ENCODE results near the gene CYB5B. TPM values are rescaled to one million over a fixed set of nuclear protein-coding genes. Genes with fewer than 3 reads are reported as not detected.

The CYB5B gene
- total and polyA plus RNA-seq, 2 donors (not counting 1 experiment from before 2014, with no cell fraction given) = 87.4 to 220 TPM

GRCh38 chr16:69378760-69379159, 45.7 kb upstream of the CYB5B start:
- no peak for TF ChIP-seq CTCF (conservative IDR thresholded peaks at IDR 0.05 in 1 of 2, IDR thresholded peaks at IDR 0.05 in 1 of 2; ENCODE audit: low read depth in 1 of 2, low read length in 2 of 2)
- TF ChIP-seq EZH2 (IDR thresholded peaks at IDR 0.05; ENCODE audit: low read length, missing control alignments) = no peak
- Histone ChIP-seq H3K79me2 (ENCODE audit: control insufficient read depth, insufficient read depth, low read length) (peaks cover 7% of the 10 kb centered on the region), H3K9ac (ENCODE audit: insufficient read depth, low read length) (no peak overlapping the region), H3K4me1 (ENCODE audit: control insufficient read depth, extremely low read depth, insufficient read depth, low read length) (no peaks in the 10 kb centered on the region), H3K27me3 (ENCODE audit: control insufficient read depth, insufficient read depth, low read length) (no peaks in the 10 kb centered on the region), H3K9me3 (ENCODE audit: control insufficient read depth, insufficient read depth, low read depth, low read length) (no peaks in the 10 kb centered on the region), H2AFZ (ENCODE audit: low read length) (no peak overlapping the region), H3K36me3 (ENCODE audit: control insufficient read depth, insufficient read depth, low read length) (peaks cover 5% of the 10 kb centered on the region), H3K4me2 (ENCODE audit: extremely low read depth, insufficient read depth, low read length) (no peak overlapping the region), H3K27ac (ENCODE audit: insufficient read depth, low read length) (no peak overlapping the region), H3K4me3 (replicated peaks in 1 of 4; ENCODE audit: control extremely low read depth in 1 of 4, insufficient read depth in 1 of 4, low read depth in 3 of 4, low read length in 4 of 4) (no peak overlapping the region), H4K20me1 (ENCODE audit: control insufficient read depth, extremely low read depth, insufficient read depth, low read length) (no peaks in the 10 kb centered on the region)
- DNase-seq (ENCODE audit: low read depth in 2 of 2) = peak in 1 of 2 donors; percentile 50

- Histone ChIP-seq H3K27ac (ENCODE audit: insufficient read depth, low read length) (no peak overlapping the region), H3K79me2 (ENCODE audit: control insufficient read depth, insufficient read depth, low read length) (peaks cover 19% of the 10 kb centered on the region), H3K36me3 (ENCODE audit: control insufficient read depth, insufficient read depth, low read length) (peaks cover 5% of the 10 kb centered on the region), H3K27me3 (ENCODE audit: control insufficient read depth, insufficient read depth, low read length) (no peaks in the 10 kb centered on the region), H3K9ac (ENCODE audit: insufficient read depth, low read length) (no peak overlapping the region), H3K4me3 (replicated peaks in 1 of 4; ENCODE audit: control extremely low read depth in 1 of 4, insufficient read depth in 1 of 4, low read depth in 3 of 4, low read length in 4 of 4) (no peak overlapping the region), H4K20me1 (ENCODE audit: control insufficient read depth, extremely low read depth, insufficient read depth, low read length) (no peaks in the 10 kb centered on the region), H3K9me3 (ENCODE audit: control insufficient read depth, insufficient read depth, low read depth, low read length) (no peaks in the 10 kb centered on the region), H3K4me2 (ENCODE audit: extremely low read depth, insufficient read depth, low read length) (no peak overlapping the region), H2AFZ (ENCODE audit: low read length) (no peak overlapping the region), H3K4me1 (ENCODE audit: control insufficient read depth, extremely low read depth, insufficient read depth, low read length) (no peaks in the 10 kb centered on the region)
- TF ChIP-seq EZH2 (IDR thresholded peaks at IDR 0.05; ENCODE audit: low read length, missing control alignments) (no peak), CTCF (conservative IDR thresholded peaks at IDR 0.05 in 1 of 2, IDR thresholded peaks at IDR 0.05 in 1 of 2; ENCODE audit: low read depth in 1 of 2, low read length in 2 of 2) (no peak)
- DNase-seq (ENCODE audit: low read depth in 2 of 2) = no peak
Observed at GRCh38 chr16:69381231-69381630, 43.2 kb upstream of the CYB5B start.

GRCh38 chr16:69382421-69382820, 42.0 kb upstream of the CYB5B start:
- H2AFZ ChIP-seq (ENCODE audit: low read length) = no peak overlapping the region
- DNase-seq (ENCODE audit: low read depth in 2 of 2) = no peak
- peaks cover 19% of the 10 kb centered on the region for H3K79me2 ChIP-seq (ENCODE audit: control insufficient read depth, insufficient read depth, low read length)
- no peak overlapping the region for H3K4me3 ChIP-seq (replicated peaks in 1 of 4; ENCODE audit: control extremely low read depth in 1 of 4, insufficient read depth in 1 of 4, low read depth in 3 of 4, low read length in 4 of 4)
- H3K36me3 ChIP-seq (ENCODE audit: control insufficient read depth, insufficient read depth, low read length) = peaks cover 5% of the 10 kb centered on the region
- TF ChIP-seq EZH2 (IDR thresholded peaks at IDR 0.05; ENCODE audit: low read length, missing control alignments) (no peak), CTCF (conservative IDR thresholded peaks at IDR 0.05 in 1 of 2, IDR thresholded peaks at IDR 0.05 in 1 of 2; ENCODE audit: low read depth in 1 of 2, low read length in 2 of 2) (no peak)
- no peaks in the 10 kb centered on the region for H3K4me1 ChIP-seq (ENCODE audit: control insufficient read depth, extremely low read depth, insufficient read depth, low read length)
- no peaks in the 10 kb centered on the region for H4K20me1 ChIP-seq (ENCODE audit: control insufficient read depth, extremely low read depth, insufficient read depth, low read length)
- no peaks in the 10 kb centered on the region for H3K9me3 ChIP-seq (ENCODE audit: control insufficient read depth, insufficient read depth, low read depth, low read length)
- no peak overlapping the region for H3K4me2 ChIP-seq (ENCODE audit: extremely low read depth, insufficient read depth, low read length)
- H3K27me3 ChIP-seq (ENCODE audit: control insufficient read depth, insufficient read depth, low read length) = no peaks in the 10 kb centered on the region
- H3K27ac ChIP-seq (ENCODE audit: insufficient read depth, low read length) = no peak overlapping the region
- H3K9ac ChIP-seq (ENCODE audit: insufficient read depth, low read length) = no peak overlapping the region

Measured in fibroblast of lung (primary cell).